Endothelial cell of umbilical vein (primary cell): ENCODE results near the gene SCAF11. TPM values are rescaled to one million over a fixed set of nuclear protein-coding genes. Genes with fewer than 3 reads are reported as not detected.

Experiments
- BruUV-seq: library from RNA; stranded (reverse); fragments of 400-500 nt; replicated peaks from 2 replicates; lab custom pipeline; 2021; lab: Mats Ljungman, UMichigan
- CTCF ChIA-PET: fragments of 300-600, 350-600 bp; sonication (Branson Sonifier 250); formaldehyde crosslinking; loops from one replicate; lab custom pipeline; 2021; ENCODE audit warnings: antibody characterized with exemption, inconsistent platforms; lab: Charles Lee
- POLR2A ChIA-PET: fragments of 300-600, 350-600 bp; sonication (Branson Sonifier 250); formaldehyde crosslinking; loops from one replicate; lab custom pipeline; 2021; ENCODE audit warnings: antibody characterized with exemption, inconsistent platforms; lab: Charles Lee
- DNase-seq: peaks from one replicate; pipeline ENCODE4 v3.0.0-alpha.2; 2011; ENCODE audit warnings: low read depth, low spot score
- FAIRE-seq: peaks from 2 replicates; lab custom pipeline; 2011; peaks lifted over from hg19 to GRCh38; lab: Jason Lieb, UNC
- H2AFZ ChIP-seq: 2 replicates; pipeline ENCODE4 v1.6.0; 2012; ENCODE audit warnings: low read depth, low read length, control low read depth, inconsistent platforms
- H3K27ac ChIP-seq: 2 replicates; pipeline ENCODE4 v1.5.1; 2011; ENCODE audit warnings: low read depth, mild to moderate bottlenecking, control low read depth, low read length, moderate library complexity; ENCODE audit not compliant: insufficient read depth
- H3K27me3 ChIP-seq, 2 experiments: 2 replicates each; pipeline versions ENCODE4 v1.6.0 to v1.6.1; 2011; ENCODE audit warnings: low read length in 2 of 2, mixed read lengths in 1 of 2; ENCODE audit not compliant: control insufficient read depth in 2 of 2, insufficient read depth in 2 of 2
- H3K36me3 ChIP-seq, 2 experiments: 2 replicates in 1 of 2; 3 replicates in 1 of 2; pipeline ENCODE4 v1.5.1; 2011; ENCODE audit warnings: low read length in 2 of 2, mild to moderate bottlenecking in 1 of 2, moderate library complexity in 1 of 2; ENCODE audit not compliant: control insufficient read depth in 2 of 2, insufficient read depth in 2 of 2; ENCODE audit errors: extremely low read depth in 1 of 2
- H3K4me1 ChIP-seq: 3 replicates; pipeline ENCODE4 v1.5.1; 2011; ENCODE audit warnings: mild to moderate bottlenecking, low read length; ENCODE audit not compliant: control insufficient read depth, insufficient read depth; ENCODE audit errors: extremely low read depth
- H3K4me2 ChIP-seq: 2 replicates; pipeline ENCODE4 v1.6.1; 2011; ENCODE audit warnings: low read length, control low read depth, mixed read lengths; ENCODE audit not compliant: insufficient read depth
- H3K4me3 ChIP-seq, 3 experiments: fragments of 200-600 bp in 1 of 3; sonication (generic), shearing (Covaris generic) in 1 of 3; replicated peaks in 1 of 3; 2 replicates each; pipeline ENCODE4 v1.5.1; 2011 to 2016; ENCODE audit warnings: control low read depth in 3 of 3, low read length in 3 of 3, mild to moderate bottlenecking in 2 of 3, inconsistent platforms in 1 of 3, low read depth in 1 of 3, moderate library complexity in 1 of 3; ENCODE audit not compliant: insufficient read depth in 1 of 3
- H3K79me2 ChIP-seq: 2 replicates; pipeline ENCODE4 v1.6.0; 2012; ENCODE audit warnings: low read length, inconsistent platforms; ENCODE audit not compliant: control insufficient read depth, insufficient read depth
- H3K9ac ChIP-seq: replicated peaks from 2 replicates; pipeline ENCODE3; 2011; ENCODE audit warnings: low read length, control low read depth; ENCODE audit not compliant: insufficient read depth; ENCODE audit errors: extremely low read depth
- H3K9me1 ChIP-seq: replicated peaks from 3 replicates; pipeline ENCODE4 v1.6.0; 2011; ENCODE audit warnings: mild to moderate bottlenecking, low read length; ENCODE audit not compliant: control insufficient read depth, insufficient read depth; ENCODE audit errors: extremely low read depth
- H3K9me3 ChIP-seq: replicated peaks from 2 replicates; pipeline ENCODE4 v1.5.1; 2012; ENCODE audit warnings: low read length, inconsistent platforms; ENCODE audit not compliant: control insufficient read depth, insufficient read depth
- H4K20me1 ChIP-seq: replicated peaks from 2 replicates; pipeline ENCODE3; 2011; ENCODE audit warnings: mild to moderate bottlenecking, low read length; ENCODE audit not compliant: control insufficient read depth, insufficient read depth; ENCODE audit errors: extremely low read depth
- CTCF ChIP-seq, 2 donors: IDR thresholded peaks; 1 replicate in 1 of 2; 2 replicates in 1 of 2; pipeline ENCODE4 v1.5.1; 2011; ENCODE audit warnings: low read length in 2 of 2, mild to moderate bottlenecking in 2 of 2, moderate library complexity in 2 of 2, control low read depth in 1 of 2, inconsistent platforms in 1 of 2, low read depth in 1 of 2; ENCODE audit not compliant: insufficient read depth in 1 of 2; ENCODE audit errors: extremely low read depth in 1 of 2
- EZH2 ChIP-seq: IDR thresholded peaks from 2 replicates; pipeline ENCODE4 v1.6.1; 2012; ENCODE audit warnings: borderline replicate concordance, low read depth, mild to moderate bottlenecking, moderate library complexity, low read length, inconsistent platforms; ENCODE audit not compliant: severe bottlenecking
- FOS ChIP-seq: IDR thresholded peaks from 2 replicates; pipeline ENCODE4 v1.6.1; 2011; ENCODE audit warnings: mild to moderate bottlenecking, low read length, moderate library complexity, borderline replicate concordance; ENCODE audit not compliant: insufficient read depth
- GATA2 ChIP-seq: IDR thresholded peaks from 2 replicates; pipeline ENCODE4 v1.7.0; 2011; ENCODE audit warnings: low read depth, mild to moderate bottlenecking, moderate library complexity, mixed read lengths, low read length; ENCODE audit not compliant: insufficient read length, insufficient read depth
- JUN ChIP-seq: IDR thresholded peaks from 2 replicates; pipeline ENCODE4 v1.6.1; 2011; ENCODE audit warnings: borderline replicate concordance, low read depth; ENCODE audit not compliant: insufficient read length, insufficient read depth
- MYC ChIP-seq: IDR thresholded peaks from one replicate; pipeline ENCODE4 v1.6.1; 2011; ENCODE audit warnings: mild to moderate bottlenecking, low read depth, low read length
- POLR2A ChIP-seq: IDR thresholded peaks from 2 replicates; pipeline ENCODE4 v1.6.1; 2012; ENCODE audit warnings: low read depth, mild to moderate bottlenecking, control low read depth, low read length
- POLR2AphosphoS5 ChIP-seq: IDR thresholded peaks from 2 replicates; pipeline ENCODE4 v1.6.1; 2012; ENCODE audit warnings: low read depth, mild to moderate bottlenecking, control low read depth, low read length, moderate library complexity; ENCODE audit not compliant: insufficient read depth
- dilution Hi-C: fragments of 300-500 bp; cut with MboI; formaldehyde crosslinking; loops from one replicate; pipeline ENCODE4 v1.15.0; 2019; ENCODE audit warnings: low sequenced_read_pairs; ENCODE audit not compliant: extremely low pct_ligation_motif_present
- intact Hi-C: fragments of 100-400 bp; cut with micrococcal nuclease; formaldehyde crosslinking; loops from one replicate; pipeline ENCODE4 v1.10.0; 2022
- polyA plus RNA-seq, 4 experiments: library from polyadenylated mRNA; depleted of rRNA in 3 of 4; stranded (reverse) in 3 of 4; unstranded in 1 of 4; fragments of >200 nt; gene quantifications; 2 replicates each; pipeline versions ENCODE4 v1.2.1 to v1.2.3, GENCODE V29; 2011 to 2012; ENCODE audit warnings: missing spikeins in 1 of 4
- total RNA-seq: library from RNA; stranded (reverse); gene quantifications from 2 replicates; pipeline ENCODE4 v1.2.3, GENCODE V29; 2021
- TF ChIP-seq, protein P1 (sequence below): IDR thresholded peaks from 2 replicates; pipeline ENCODE4 v1.6.1; 2011; ENCODE audit not compliant: insufficient read depth, insufficient read length

Gene SCAF11
- total and polyA plus RNA-seq, 2 donors (not counting 3 experiments of a cell fraction or from before 2014, with no cell fraction given): 20.9 to 109 TPM

DNA sequence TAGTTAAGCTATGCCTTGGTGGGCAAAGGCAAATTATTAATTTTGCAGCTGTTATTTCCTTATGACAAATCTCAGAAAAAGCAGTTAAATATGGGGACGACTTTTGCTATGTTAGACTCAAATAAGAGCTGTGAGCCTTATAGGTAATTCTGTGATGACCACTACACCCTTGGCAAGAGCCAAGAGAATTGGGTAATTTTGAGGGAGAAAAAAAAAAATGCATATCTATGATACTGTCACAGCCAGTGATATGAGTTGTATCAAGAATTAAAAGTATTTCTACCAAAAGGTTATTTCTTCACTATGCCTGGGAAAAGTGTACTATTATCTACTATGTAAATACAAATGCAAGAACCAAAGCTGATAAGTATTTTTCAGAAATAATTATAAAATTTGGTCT is 43.9 kb downstream of the SCAF11 start:
- Histone ChIP-seq H3K79me2 (no peaks in the 10 kb centered on the region), H3K9me1 (no peaks in the 10 kb centered on the region), H3K36me3 (peaks cover 8 to 13% of the 10 kb centered on the region in 2 experiments), H3K27ac (no peak overlapping the region), H3K27me3 (no peaks in the 10 kb centered on the region), H3K9ac (no peak overlapping the region), H3K4me3 (no peak overlapping the region), H3K4me2 (no peak overlapping the region), H3K9me3 (no peaks in the 10 kb centered on the region), H4K20me1 (no peaks in the 10 kb centered on the region), H3K4me1 (no peaks in the 10 kb centered on the region), H2AFZ (no peak overlapping the region)
- TF ChIP-seq GATA2 (no peak), MYC (no peak), CTCF (IDR thresholded peaks at IDR 0.05; ENCODE audit: extremely low read depth in 1 of 2, insufficient read depth in 1 of 2, low read depth in 1 of 2, low read length in 2 of 2) (no peak), FOS (no peak), JUN (no peak), EZH2 (no peak), POLR2A (no peak), POLR2AphosphoS5 (no peak)
- TF ChIP-seq, protein P1, sequence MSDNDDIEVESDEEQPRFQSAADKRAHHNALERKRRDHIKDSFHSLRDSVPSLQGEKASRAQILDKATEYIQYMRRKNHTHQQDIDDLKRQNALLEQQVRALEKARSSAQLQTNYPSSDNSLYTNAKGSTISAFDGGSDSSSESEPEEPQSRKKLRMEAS: no peak
- BruUV-seq: no TSS peak
- POLR2A ChIA-PET: no interaction called here
- DNase-seq: no peak
- CTCF ChIA-PET: no interaction called here
- intact Hi-C loops (no loop called here), dilution Hi-C loops (no loop called here)
- no peak for FAIRE-seq
